ENCODE measurements around the gene STRIP1. TPM values are rescaled to one million over a fixed set of nuclear protein-coding genes. Genes with fewer than 3 reads are reported as not detected.

STRIP1 gene
- total and polyA plus RNA-seq, 2 experiments from 2014 or later: 40.2 to 78.3 TPM

GRCh38 chr1:110050602-110051261 is 16.3 kb downstream of the STRIP1 start:
- H3K27ac ChIP-seq: peak overlapping the region; percentile 58
- no peaks in the 10 kb centered on the region for H3K27me3 ChIP-seq
- H3K36me3 ChIP-seq: peaks cover 73% of the 10 kb centered on the region
- no peak for DNase-seq (ENCODE audit: low read depth in 1 of 2, low spot score in 1 of 2)
- H3K9me3 ChIP-seq (ENCODE audit: low read depth): no peaks in the 10 kb centered on the region
- H3K4me3 ChIP-seq: no peak overlapping the region
- TF ChIP-seq CTCF (IDR thresholded peaks at IDR 0.05; ENCODE audit: low read depth, low read length): no peak
- H3K4me1 ChIP-seq (ENCODE audit: low read depth): peaks cover 10% of the 10 kb centered on the region

- no peak for DNase-seq (ENCODE audit: low read depth in 1 of 2, low spot score in 1 of 2)
- H3K4me3 ChIP-seq: no peak overlapping the region
- H3K36me3 ChIP-seq: peaks cover 73% of the 10 kb centered on the region
- no peaks in the 10 kb centered on the region for H3K9me3 ChIP-seq (ENCODE audit: low read depth)
- no peaks in the 10 kb centered on the region for H3K27me3 ChIP-seq
- no peak overlapping the region for H3K27ac ChIP-seq
- TF ChIP-seq CTCF (IDR thresholded peaks at IDR 0.05; ENCODE audit: low read depth, low read length): no peak
- peaks cover 10% of the 10 kb centered on the region for H3K4me1 ChIP-seq (ENCODE audit: low read depth)
Observed at GRCh38 chr1:110051262-110051648, 16.8 kb downstream of the STRIP1 start.

DNA sequence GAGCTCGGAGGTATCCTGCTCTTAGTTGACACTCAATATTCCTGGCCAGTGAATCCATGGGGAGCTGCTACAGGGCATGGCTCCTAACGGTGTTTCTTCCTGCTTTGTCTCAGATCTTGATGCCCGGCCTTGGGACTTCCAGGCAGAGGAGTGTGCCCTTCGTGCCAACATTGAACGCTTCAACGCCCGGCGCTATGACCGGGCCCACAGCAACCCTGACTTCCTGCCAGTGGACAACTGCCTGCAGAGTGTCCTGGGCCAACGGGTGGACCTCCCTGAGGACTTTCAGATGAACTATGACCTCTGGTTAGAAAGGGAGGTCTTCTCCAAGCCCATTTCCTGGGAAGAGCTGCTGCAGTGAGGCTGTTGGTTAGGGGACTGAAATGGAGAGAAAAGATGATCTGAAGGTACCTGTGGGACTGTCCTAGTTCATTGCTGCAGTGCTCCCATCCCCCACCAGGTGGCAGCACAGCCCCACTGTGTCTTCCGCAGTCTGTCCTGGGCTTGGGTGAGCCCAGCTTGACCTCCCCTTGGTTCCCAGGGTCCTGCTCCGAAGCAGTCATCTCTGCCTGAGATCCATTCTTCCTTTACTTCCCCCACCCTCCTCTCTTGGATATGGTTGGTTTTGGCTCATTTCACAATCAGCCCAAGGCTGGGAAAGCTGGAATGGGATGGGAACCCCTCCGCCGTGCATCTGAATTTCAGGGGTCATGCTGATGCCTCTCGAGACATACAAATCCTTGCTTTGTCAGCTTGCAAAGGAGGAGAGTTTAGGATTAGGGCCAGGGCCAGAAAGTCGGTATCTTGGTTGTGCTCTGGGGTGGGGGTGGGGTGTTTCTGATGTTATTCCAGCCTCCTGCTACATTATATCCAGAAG is 19.4 kb downstream of the STRIP1 start:
- DNase-seq (ENCODE audit: low read depth in 1 of 2, low spot score in 1 of 2): peak; percentile 50 to 65
- Histone ChIP-seq H3K4me3 (no peak overlapping the region), H3K9me3 (ENCODE audit: low read depth) (no peaks in the 10 kb centered on the region), H3K36me3 (peaks cover 61% of the 10 kb centered on the region), H3K4me1 (ENCODE audit: low read depth) (peaks cover 10% of the 10 kb centered on the region), H3K27ac (no peak overlapping the region), H3K27me3 (no peaks in the 10 kb centered on the region)
- peak; percentile 97 for TF ChIP-seq CTCF (IDR thresholded peaks at IDR 0.05; ENCODE audit: low read depth, low read length)

- peak in 1 of 2 donors; percentile 34 for DNase-seq (ENCODE audit: low read depth in 1 of 2, low spot score in 1 of 2)
- no peak overlapping the region for H3K27ac ChIP-seq
- H3K9me3 ChIP-seq (ENCODE audit: low read depth): no peaks in the 10 kb centered on the region
- H3K4me1 ChIP-seq (ENCODE audit: low read depth): no peaks in the 10 kb centered on the region
- no peaks in the 10 kb centered on the region for H3K27me3 ChIP-seq
- no peak overlapping the region for H3K4me3 ChIP-seq
- no peak for TF ChIP-seq CTCF (IDR thresholded peaks at IDR 0.05; ENCODE audit: low read depth, low read length)
- H3K36me3 ChIP-seq: peaks cover 56% of the 10 kb centered on the region
Observed at GRCh38 chr1:110055493-110056284, 21.3 kb downstream of the STRIP1 start.

DNA sequence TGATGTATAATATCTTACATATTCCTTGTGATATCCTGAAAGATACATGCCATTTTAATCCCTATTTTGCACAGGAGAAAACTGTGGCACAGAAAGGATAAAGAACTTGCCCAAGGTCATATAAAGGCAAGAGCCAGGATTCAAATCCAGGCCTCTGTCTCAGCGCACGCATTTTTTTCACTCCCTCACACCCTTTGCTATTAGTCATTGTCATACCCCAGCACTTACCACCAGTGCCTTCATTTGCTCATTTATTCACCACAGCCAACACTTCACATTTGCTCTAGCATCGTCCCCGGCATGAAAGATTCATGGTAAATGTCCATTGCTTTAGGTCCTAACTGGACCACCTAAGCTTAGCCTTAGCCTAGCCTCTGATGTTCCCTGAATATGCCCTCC is 21.9 kb downstream of the STRIP1 start:
- Histone ChIP-seq H3K9me3 (ENCODE audit: low read depth) (no peaks in the 10 kb centered on the region), H3K4me3 (no peak overlapping the region), H3K36me3 (peaks cover 50% of the 10 kb centered on the region), H3K27me3 (no peaks in the 10 kb centered on the region), H3K27ac (no peak overlapping the region), H3K4me1 (ENCODE audit: low read depth) (no peaks in the 10 kb centered on the region)
- TF ChIP-seq CTCF (IDR thresholded peaks at IDR 0.05; ENCODE audit: low read depth, low read length): no peak
- DNase-seq (ENCODE audit: low read depth in 1 of 2, low spot score in 1 of 2): no peak

Data from cardiac muscle cell (in vitro differentiated cells and primary cell).